ENCODE measurements around the gene GTF2F2. TPM values are rescaled to one million over a fixed set of nuclear protein-coding genes. Genes with fewer than 3 reads are reported as not detected.

Gene GTF2F2
- total RNA-seq, 6 experiments from 2014 or later, result 4.0 to 10.3 (median 6.0) TPM

DNA sequence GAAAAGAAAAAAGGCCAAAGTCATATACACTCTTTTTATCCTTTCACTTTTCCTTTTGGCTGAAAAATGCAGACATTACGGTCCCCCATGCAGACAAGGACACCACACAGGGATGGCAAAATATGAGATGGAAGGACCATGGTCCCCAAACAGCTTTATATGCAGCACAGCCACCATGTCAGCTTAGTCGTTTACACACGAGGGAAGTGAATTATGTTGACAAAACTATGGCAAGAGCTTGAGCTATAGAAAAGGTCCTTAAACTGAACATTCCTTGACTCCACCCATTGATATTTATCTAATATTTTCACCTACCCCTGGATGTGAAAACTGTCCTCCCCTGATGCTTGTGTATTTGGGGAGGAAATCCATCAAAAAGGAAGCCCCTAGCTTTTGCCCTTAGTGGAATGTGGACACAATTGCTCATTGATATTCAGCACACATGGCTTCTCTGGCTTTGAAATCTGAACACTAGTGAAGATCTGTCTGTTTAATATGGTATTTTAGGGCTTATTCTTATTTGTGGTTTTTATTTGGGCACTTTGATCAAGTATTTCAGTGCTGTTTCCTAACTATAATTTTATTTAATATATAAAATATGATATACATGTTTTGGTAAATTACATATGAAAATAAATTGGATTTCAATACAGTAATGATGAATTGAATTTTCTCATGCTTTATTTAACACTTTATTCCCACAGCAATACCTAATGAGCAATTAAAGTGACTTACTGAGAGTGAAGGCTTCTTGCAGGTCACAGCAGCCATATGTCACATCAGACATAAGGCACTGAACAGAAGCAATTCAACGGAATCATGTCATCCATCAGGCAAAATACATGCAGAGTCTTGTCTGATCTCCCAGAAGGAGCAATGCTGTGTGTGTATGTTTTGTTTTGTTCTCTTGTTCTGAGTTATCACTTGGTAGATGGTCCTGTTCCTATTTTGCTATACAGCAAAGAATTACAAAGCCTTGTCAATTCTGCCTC is 6.8 kb upstream of the GTF2F2 start:
- ATAC-seq, result no peak
- WGBS (ENCODE audit: insufficient coverage, low coverage, low lambda C conversion rate, missing lambda C conversion rate), result 59% methylated on average over 4 of the region's 4 CpGs

DNA sequence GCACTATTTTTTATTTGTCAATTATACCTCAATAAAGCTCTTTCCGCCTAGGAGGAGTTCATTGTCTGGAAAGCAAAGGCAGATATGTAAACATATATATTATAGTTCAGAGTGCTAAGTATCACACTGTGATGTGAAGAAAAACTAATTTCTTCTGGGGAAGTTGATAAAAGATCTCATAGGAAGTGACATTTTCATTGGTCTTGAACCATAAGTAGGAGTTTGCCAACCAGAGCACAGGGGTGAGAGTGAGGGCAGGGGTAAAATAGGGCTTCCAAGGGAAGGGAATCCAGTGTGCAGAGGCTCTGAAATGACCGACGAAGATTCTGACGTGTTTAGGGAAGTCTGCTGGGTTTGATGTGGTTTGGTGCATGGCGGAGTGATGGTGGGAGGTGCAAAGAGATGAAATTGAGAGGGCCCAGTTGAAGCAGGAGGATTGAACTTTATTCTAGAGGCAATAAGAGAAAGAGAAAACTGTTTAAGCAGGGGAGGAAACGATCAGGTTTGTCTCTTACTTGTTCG is 780 bp upstream of the GTF2F2 start:
- H3K27ac ChIP-seq, result peak overlapping the region in 1 of 3 donors; percentile 75
- H3K27me3 ChIP-seq, result no peaks in the 10 kb centered on the region
- no peaks in the 10 kb centered on the region for H3K9me3 ChIP-seq
- ATAC-seq (peak; percentile 5 to 32 (median 21)), DNase-seq (no peak)
- intact Hi-C loops (cut with DNase I), result no loop called here
- no peak for TF ChIP-seq POLR2A (IDR thresholded peaks at IDR 0.05)
- TF ChIP-seq, protein P1, sequence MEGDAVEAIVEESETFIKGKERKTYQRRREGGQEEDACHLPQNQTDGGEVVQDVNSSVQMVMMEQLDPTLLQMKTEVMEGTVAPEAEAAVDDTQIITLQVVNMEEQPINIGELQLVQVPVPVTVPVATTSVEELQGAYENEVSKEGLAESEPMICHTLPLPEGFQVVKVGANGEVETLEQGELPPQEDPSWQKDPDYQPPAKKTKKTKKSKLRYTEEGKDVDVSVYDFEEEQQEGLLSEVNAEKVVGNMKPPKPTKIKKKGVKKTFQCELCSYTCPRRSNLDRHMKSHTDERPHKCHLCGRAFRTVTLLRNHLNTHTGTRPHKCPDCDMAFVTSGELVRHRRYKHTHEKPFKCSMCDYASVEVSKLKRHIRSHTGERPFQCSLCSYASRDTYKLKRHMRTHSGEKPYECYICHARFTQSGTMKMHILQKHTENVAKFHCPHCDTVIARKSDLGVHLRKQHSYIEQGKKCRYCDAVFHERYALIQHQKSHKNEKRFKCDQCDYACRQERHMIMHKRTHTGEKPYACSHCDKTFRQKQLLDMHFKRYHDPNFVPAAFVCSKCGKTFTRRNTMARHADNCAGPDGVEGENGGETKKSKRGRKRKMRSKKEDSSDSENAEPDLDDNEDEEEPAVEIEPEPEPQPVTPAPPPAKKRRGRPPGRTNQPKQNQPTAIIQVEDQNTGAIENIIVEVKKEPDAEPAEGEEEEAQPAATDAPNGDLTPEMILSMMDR (IDR thresholded peaks at IDR 0.05), result no peak
- peaks cover 0 to 11% (median 3%) of the 10 kb centered on the region in 4 donors for H3K4me1 ChIP-seq
- H3K4me3 ChIP-seq, result peak overlapping the region; percentile 65 to 93 (median 66)
- no peaks in the 10 kb centered on the region for H3K36me3 ChIP-seq
- WGBS (ENCODE audit: insufficient coverage, low coverage, low lambda C conversion rate, missing lambda C conversion rate), result 7% methylated on average over 7 of the region's 7 CpGs

More for the DNA sequence above, 6.8 kb upstream of the GTF2F2 start:
- no peak overlapping the region for H3K4me3 ChIP-seq
- H3K4me1 ChIP-seq, result no peaks in the 10 kb centered on the region
- H3K27me3 ChIP-seq, result no peaks in the 10 kb centered on the region
- DNase-seq, result no peak
- TF ChIP-seq, protein P1 (IDR thresholded peaks at IDR 0.05), result no peak
- TF ChIP-seq POLR2A (IDR thresholded peaks at IDR 0.05), result no peak
- no peaks in the 10 kb centered on the region for H3K9me3 ChIP-seq
- no peaks in the 10 kb centered on the region for H3K36me3 ChIP-seq
- H3K27ac ChIP-seq, result no peak overlapping the region
- intact Hi-C loops (cut with DNase I), result no loop called here

DNA sequence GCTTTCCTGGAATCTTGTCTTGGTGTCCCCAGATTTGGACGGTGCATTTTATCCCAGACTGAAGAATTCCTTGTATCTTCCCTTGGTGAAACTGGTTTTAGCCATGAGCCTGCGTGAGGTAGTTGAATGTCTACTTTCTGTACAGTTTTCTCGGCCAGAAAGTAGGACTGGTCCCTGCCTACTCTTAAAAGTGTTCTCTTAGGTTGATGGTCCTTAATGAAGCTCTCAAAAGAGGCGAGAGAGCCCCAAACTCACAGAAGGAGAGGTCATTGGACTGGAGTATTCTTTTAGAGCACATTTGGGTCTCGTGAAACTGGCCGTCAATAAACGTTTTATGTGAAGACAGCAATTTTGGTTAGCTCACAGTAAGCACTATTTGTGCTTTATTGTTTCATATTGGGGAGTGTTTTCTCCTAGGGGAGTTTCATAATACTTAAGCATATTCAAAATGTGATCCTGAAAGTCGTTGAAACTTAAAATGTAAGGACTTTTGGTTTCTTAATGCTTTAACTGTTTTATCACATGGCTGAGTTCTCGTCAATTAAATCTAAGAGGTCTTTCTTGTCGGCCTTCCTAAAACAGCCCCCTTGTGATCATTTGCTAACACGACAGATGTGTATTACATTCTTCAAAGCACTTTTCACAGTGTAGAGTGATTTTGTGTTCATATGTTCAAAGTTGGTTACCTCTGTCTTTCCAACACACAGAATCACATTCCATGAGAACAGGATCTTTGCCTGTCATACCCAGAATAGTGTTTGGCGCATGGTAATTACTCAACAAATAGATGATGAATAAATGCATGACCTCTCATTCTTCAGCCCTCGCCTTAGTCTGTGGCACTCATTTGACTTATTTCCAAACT is 889 bp downstream of the GTF2F2 start:
- TF ChIP-seq POLR2A (IDR thresholded peaks at IDR 0.05), result no peak
- TF ChIP-seq, protein P1 (IDR thresholded peaks at IDR 0.05), result peak in 1 of 4 donors; percentile 4
- 6% methylated on average over 13 of the region's 13 CpGs for WGBS (ENCODE audit: insufficient coverage, low coverage, low lambda C conversion rate, missing lambda C conversion rate)
- peak in 1 of 4 donors; percentile 4 for ATAC-seq
- H3K4me3 ChIP-seq, result peak overlapping the region; percentile 65 to 93 (median 66)
- no peak for DNase-seq
- H3K36me3 ChIP-seq, result no peaks in the 10 kb centered on the region
- H3K27me3 ChIP-seq, result no peaks in the 10 kb centered on the region
- peak overlapping the region in 2 of 3 donors; percentile 62 to 75 for H3K27ac ChIP-seq
- H3K4me1 ChIP-seq, result peaks cover 0 to 11% (median 3%) of the 10 kb centered on the region in 4 donors
- H3K9me3 ChIP-seq, result no peaks in the 10 kb centered on the region
- intact Hi-C loops (cut with DNase I), result no loop called here

DNA sequence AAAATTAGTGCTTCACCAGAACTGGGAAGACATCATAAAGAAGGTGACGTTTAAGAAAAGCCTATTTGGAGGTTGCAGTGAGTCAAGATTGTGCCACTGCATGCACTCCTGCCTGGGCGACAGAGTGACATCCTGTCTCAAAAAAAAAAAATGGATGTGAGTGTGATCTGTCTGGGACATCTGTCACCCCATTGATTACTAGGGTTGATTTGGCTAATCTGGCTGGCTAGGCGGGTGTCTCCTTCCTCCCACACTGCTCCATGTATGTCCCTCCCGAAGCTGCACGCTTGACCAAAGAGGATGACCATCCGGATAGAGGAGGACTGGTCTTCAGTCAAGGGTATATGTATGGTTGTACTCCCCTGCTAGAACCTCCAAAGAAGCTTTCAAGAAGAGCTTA is 2.6 kb downstream of the GTF2F2 start:
- Histone ChIP-seq H3K4me3 (no peak overlapping the region), H3K9me3 (no peaks in the 10 kb centered on the region), H3K36me3 (no peaks in the 10 kb centered on the region), H3K4me1 (peaks cover 0 to 11% (median 3%) of the 10 kb centered on the region in 4 donors), H3K27me3 (no peaks in the 10 kb centered on the region), H3K27ac (no peak overlapping the region)
- 85% methylated on average over 5 of the region's 6 CpGs for WGBS (ENCODE audit: insufficient coverage, low coverage, low lambda C conversion rate, missing lambda C conversion rate)
- TF ChIP-seq, protein P1 (IDR thresholded peaks at IDR 0.05), result no peak
- no peak for TF ChIP-seq POLR2A (IDR thresholded peaks at IDR 0.05)
- intact Hi-C loops (cut with DNase I), result no loop called here
- DNase-seq (no peak), ATAC-seq (no peak)
